ENCODE measurements around the gene USP22. TPM values are rescaled to one million over a fixed set of nuclear protein-coding genes. Genes with fewer than 3 reads are reported as not detected.

Gene USP22
- total RNA-seq, 2 experiments from 2014 or later = 144 TPM

DNA sequence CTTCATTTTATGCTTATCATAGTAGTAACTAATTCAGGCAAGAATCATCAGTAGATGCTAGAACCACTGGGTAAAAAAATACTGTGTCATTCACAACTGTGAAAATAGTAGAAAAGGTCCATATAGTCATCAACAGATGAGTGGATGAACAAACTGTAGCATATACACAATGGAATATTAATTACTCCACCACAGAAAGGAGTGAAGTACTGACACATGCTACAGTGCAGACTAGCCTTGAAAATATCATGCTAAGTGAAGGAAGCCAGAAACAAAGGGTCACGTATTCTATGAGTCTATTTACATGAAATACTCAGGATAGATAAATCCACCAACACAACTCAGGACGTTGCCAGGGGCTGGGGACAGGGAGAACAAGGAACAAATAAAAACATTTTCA lies 13.3 kb downstream of the USP22 start:
- POLR2A ChIA-PET = no interaction called here
- CTCF ChIA-PET = no interaction called here

DNA sequence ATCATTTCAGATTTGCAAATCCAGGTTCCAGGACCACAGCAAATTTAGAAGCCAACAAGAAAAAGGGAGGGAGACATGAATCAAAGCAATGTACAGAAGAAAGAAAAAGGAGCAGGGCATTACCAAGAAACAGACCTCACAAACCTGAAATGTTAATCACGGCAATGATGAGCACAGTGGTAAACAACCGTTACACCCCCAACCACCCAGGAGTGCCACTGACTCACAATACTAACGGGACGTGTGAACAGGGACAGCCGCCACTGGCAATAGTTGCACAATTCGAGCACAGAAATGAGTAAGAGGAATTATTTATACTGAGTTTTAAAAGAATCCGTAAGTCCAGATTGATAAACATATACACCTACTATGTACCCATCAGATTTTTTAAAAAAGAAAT lies 13.8 kb downstream of the USP22 start:
- POLR2A ChIA-PET = no interaction called here
- CTCF ChIA-PET = no interaction called here

GRCh38 chr17:21028192-21028591 lies 14.6 kb downstream of the USP22 start:
- ChIA-PET POLR2A (interaction anchor here (1.3 kb wide), 1 partner anchor 15 kb away, joined by 4 read pairs; the partner anchor contains the start of gene USP22), CTCF (interaction anchor here (1.2 kb wide), 1 partner anchor 16 kb away, joined by 3 read pairs; no protein-coding TSS in a partner anchor)

GRCh38 chr17:21027031-21027430 lies 15.8 kb downstream of the USP22 start:
- CTCF ChIA-PET = interaction anchor here (1.2 kb wide), 1 partner anchor 17 kb away, joined by 3 read pairs; no protein-coding TSS in a partner anchor
- POLR2A ChIA-PET = interaction anchor here (0.7 kb wide), 1 partner anchor 1465 kb away, joined by 9 read pairs; no protein-coding TSS in a partner anchor

- ChIA-PET POLR2A (no interaction called here), CTCF (no interaction called here)
Observed at GRCh38 chr17:21025451-21025850, 17.4 kb downstream of the USP22 start.

- CTCF ChIA-PET = no interaction called here
- POLR2A ChIA-PET = no interaction called here
Observed at GRCh38 chr17:21024024-21024423, 18.8 kb downstream of the USP22 start.

GRCh38 chr17:21021208-21021803 lies 21.5 kb downstream of the USP22 start:
- CTCF ChIA-PET = no interaction called here
- POLR2A ChIA-PET = no interaction called here

- ChIA-PET POLR2A (no interaction called here), CTCF (interaction anchor here (0.6 kb wide), 2 partner anchors 23 to 165 kb away, joined by 3 to 4 read pairs; no protein-coding TSS in a partner anchor)
Observed at GRCh38 chr17:21020622-21021021, 22.2 kb downstream of the USP22 start.

- CTCF ChIA-PET = interaction anchor here (0.6 kb wide), 2 partner anchors 24 to 165 kb away, joined by 3 to 4 read pairs; no protein-coding TSS in a partner anchor
- POLR2A ChIA-PET = no interaction called here
Observed at GRCh38 chr17:21019976-21020586, 22.7 kb downstream of the USP22 start.

DNA sequence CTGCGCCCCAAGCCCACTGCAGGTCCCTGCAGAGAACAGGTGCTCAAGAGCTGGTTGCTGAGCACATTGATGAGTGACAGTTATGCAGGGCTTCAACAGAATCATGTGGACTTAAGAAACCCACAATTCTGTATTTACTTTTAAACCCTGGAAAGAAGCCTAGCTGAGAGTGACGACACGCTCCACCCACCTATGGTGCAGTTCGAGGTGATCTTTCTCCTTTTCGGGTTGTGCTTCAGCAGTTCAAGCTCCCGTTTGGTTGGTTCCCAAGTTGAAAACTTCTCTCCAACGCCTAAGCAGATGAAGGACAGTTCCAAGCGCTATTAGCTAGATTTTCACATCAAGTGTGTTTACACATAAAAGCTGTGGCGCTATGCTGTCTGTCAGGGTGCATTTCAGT lies 23.9 kb downstream of the USP22 start:
- CTCF ChIA-PET = no interaction called here
- POLR2A ChIA-PET = no interaction called here

- POLR2A ChIA-PET = no interaction called here
- CTCF ChIA-PET = no interaction called here
Observed at GRCh38 chr17:21017861-21018260, 24.9 kb downstream of the USP22 start.

- ChIA-PET CTCF (no interaction called here), POLR2A (interaction anchor here (0.5 kb wide), 1 partner anchor 19 kb away, joined by 4 read pairs; no protein-coding TSS in a partner anchor)
Observed at GRCh38 chr17:21017256-21017655, 25.6 kb downstream of the USP22 start.

DNA sequence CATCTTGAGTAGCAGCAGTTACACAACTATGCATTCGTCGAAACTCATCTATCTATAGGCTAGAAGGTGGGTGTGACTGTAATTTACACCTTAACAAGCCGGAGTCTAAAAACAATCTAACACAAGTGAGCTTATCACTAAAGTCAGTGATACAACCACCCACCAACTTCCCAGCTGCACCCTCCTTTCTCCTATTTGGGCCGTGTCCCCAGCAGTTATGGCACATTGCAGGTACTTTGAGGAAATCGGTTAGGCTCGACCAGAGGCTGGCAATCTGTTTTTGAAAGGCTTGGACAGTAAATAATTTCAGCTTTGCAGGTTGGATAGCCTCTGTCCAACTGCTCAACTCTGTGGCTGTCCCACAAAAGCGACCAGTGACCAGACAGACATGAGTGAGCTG lies 26.0 kb downstream of the USP22 start:
- POLR2A ChIA-PET = interaction anchor here (0.5 kb wide), 1 partner anchor 20 kb away, joined by 4 read pairs; no protein-coding TSS in a partner anchor

GRCh38 chr17:21015564-21015963 lies 27.2 kb downstream of the USP22 start:
- ChIA-PET CTCF (no interaction called here), POLR2A (no interaction called here)

More for the DNA sequence above, 26.0 kb downstream of the USP22 start:
- CTCF ChIA-PET = no interaction called here

GRCh38 chr17:21014498-21014897 lies 28.3 kb downstream of the USP22 start:
- CTCF ChIA-PET = interaction anchor here (0.6 kb wide), 1 partner anchor 1088 kb away, joined by 3 read pairs; no protein-coding TSS in a partner anchor
- POLR2A ChIA-PET = no interaction called here

- CTCF ChIA-PET = interaction anchor here (0.6 kb wide), 1 partner anchor 1088 kb away, joined by 3 read pairs; no protein-coding TSS in a partner anchor
- POLR2A ChIA-PET = no interaction called here
Observed at GRCh38 chr17:21013983-21014382, 28.8 kb downstream of the USP22 start.

DNA sequence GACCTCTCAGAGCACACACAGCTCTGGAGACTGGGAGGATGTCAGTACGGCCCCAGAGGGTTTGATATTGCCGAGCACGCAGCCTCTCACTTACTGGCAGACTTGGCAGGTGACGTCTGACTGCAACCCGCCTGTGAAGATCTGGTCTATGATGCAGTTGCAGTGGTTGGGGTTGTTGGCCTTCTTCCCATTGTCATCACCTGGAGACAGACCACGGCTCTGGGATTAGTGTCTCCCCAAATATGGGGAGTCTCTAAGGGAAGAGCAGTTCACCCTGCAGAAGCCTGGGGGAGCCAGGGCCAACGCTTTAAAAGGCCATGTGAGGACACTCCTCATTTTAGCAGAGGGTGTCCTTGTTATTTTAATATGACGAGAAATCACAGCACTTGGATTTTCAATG lies 30.1 kb downstream of the USP22 start:
- ChIA-PET CTCF (no interaction called here), POLR2A (no interaction called here)

DNA sequence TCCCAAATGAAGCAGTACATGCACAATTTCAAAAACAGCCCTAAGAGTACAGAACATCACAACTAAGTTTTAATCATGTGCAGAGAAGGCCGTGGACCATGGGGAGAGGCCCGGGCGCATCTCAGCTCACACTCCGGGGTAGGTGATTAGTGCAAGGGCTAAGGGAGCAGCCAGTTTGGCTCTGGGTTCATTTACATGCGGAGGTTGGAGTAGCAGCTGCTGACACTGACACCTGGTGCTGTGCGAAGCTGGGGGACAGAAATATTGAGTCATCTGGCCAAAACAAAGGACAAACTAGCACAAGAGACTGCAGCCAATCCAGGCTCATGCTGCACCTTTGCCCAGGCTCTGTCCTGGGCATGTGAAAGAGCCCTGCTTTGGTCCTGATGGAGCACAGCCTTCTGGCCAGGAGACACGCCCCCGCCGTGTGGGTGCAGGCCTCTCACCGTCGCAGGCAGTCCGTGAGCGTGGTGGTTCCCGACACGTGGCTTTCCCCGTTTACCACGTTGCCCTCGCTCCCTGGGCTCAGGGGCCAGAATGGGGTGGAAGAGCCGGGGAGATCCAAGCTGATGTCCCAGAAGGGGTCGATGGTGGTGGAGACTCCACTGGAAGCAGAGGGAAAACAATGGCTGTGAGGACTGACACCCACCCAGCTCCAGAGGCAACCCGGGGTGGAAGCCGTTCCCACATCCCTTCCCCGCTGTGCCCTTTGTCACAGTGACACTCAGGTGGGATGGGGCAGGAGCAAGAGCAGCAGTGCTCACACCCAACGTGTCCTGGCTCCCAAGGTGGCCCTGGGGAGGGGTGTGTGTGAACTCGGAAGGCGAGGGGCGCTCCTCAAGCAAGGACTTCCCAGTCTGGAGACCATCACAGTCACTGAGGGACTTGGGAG lies 31.9 kb downstream of the USP22 start:
- CTCF ChIA-PET = no interaction called here
- POLR2A ChIA-PET = no interaction called here

DNA sequence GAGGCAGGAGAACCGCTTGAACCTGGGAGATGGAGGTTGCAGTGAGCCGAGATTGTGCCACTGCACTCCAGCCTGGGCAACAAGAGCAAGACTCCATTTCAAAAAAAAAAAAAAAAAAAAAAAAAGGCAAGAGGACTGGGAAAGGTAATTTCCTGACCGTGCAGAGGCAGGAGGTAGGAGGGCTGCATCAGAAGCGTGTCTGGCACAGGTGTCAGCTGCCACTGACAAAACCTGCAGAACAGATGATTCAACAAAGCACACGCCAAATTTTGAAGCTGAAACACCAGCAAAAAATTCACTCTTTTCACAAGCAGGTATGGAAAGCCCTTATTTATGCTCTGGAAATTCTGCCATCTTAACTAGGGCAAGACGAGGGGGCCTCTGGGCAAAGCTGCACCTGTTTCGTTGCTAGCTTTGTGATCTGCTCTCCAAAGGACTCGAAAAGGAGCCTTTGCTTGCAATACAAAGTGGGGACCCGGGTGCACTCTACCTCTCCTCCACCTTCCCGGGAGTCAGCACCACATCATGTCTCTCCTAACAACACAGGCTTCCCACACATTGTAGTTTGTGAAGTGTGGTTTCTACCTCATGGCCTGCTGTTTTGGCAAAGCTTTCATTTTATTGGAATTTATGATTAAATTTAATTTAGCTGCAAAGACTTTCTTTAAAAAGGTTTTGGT lies 33.7 kb downstream of the USP22 start:
- ChIA-PET CTCF (no interaction called here), POLR2A (interaction anchor here (0.6 kb wide), 1 partner anchor 13 kb away, joined by 4 read pairs; no protein-coding TSS in a partner anchor)

All from activated CD8-positive, alpha-beta memory T cell treated with anti-CD3 and anti-CD28 coated beads for 36 hours (primary cell).